NCI-H1092 treated with DMSO at 0.1 percent for 48 hours (cell line): ENCODE results near the gene ETV7.
A peak's percentile ranks its signal among the peaks of the same experiment; 100 is the strongest.
"Not testable (repeated sequence)": the region's sequence is repeated elsewhere in the genome, so short reads cannot be mapped to it uniquely, and the experiment has no call there.

Experiments used
- DNase-seq: peaks from one replicate; lab custom pipeline; 2025; lab: John Stamatoyannopoulos, UW

ETV7 gene

GRCh38 chr6:36340618-36341454, 46.6 kb downstream of the ETV7 start:
- peak; percentile 30 for DNase-seq

- DNase-seq, result no peak
Measured at GRCh38 chr6:36340306-36340617, 47.2 kb downstream of the ETV7 start.

- DNase-seq, result no peak
Measured at GRCh38 chr6:36339146-36339545, 48.3 kb downstream of the ETV7 start.

GRCh38 chr6:36338223-36338622, 49.2 kb downstream of the ETV7 start:
- DNase-seq, result not testable (repeated sequence)

GRCh38 chr6:36337814-36338213, 49.7 kb downstream of the ETV7 start:
- no peak for DNase-seq

GRCh38 chr6:36336779-36337241, 50.7 kb downstream of the ETV7 start, which contains the start of gene BNIP5:
BNIP5 (minus strand) TSS chr6:36336888; CDS start chr6:36330690, 6,198 bp downstream.
- DNase-seq, result no peak

- DNase-seq, result no peak
Measured at GRCh38 chr6:36336208-36336710, 51.2 kb downstream of the ETV7 start.

- DNase-seq, result no peak
Measured at GRCh38 chr6:36335465-36336207, 51.8 kb downstream of the ETV7 start.

- DNase-seq, result no peak
Measured at GRCh38 chr6:36334832-36335459, 52.5 kb downstream of the ETV7 start.

GRCh38 chr6:36333931-36334725, 53.3 kb downstream of the ETV7 start:
- no peak for DNase-seq

- no peak for DNase-seq
Measured at GRCh38 chr6:36333171-36333895, 54.1 kb downstream of the ETV7 start.

GRCh38 chr6:36331381-36331780, 56.1 kb downstream of the ETV7 start:
- DNase-seq, result no peak

GRCh38 chr6:36330366-36330765, 57.1 kb downstream of the ETV7 start:
- DNase-seq, result no peak

- DNase-seq, result peak; percentile 3
Measured at GRCh38 chr6:36329798-36330291, 57.6 kb downstream of the ETV7 start.

GRCh38 chr6:36328600-36328999, 58.9 kb downstream of the ETV7 start:
- no peak for DNase-seq

- DNase-seq, result no peak
Measured at GRCh38 chr6:36327919-36328236, 59.6 kb downstream of the ETV7 start.

GRCh38 chr6:36327226-36327918, 60.1 kb downstream of the ETV7 start:
- no peak for DNase-seq

- DNase-seq, result peak; percentile 19
Measured at GRCh38 chr6:36326356-36326995, 61.0 kb downstream of the ETV7 start.

GRCh38 chr6:36324715-36325114, 62.8 kb downstream of the ETV7 start:
- no peak for DNase-seq

GRCh38 chr6:36324191-36324590, 63.3 kb downstream of the ETV7 start:
- no peak for DNase-seq
